Colonic mucosa (tissue), 4 donors: ENCODE results near the gene MAP3K7. TPM values are rescaled to one million over a fixed set of nuclear protein-coding genes. Genes with fewer than 3 reads are reported as not detected.
"Not testable (repeated sequence)": the region's sequence is repeated elsewhere in the genome, so short reads cannot be mapped to it uniquely, and the experiment has no call there.

ENCODE experiments used
- DNase-seq: peaks from one replicate; pipeline ENCODE4 v3.0.0-alpha.2; 2020
- H3K27ac ChIP-seq: fragments of 200-600 bp; one replicate; pipeline ENCODE4 v1.8.0; 2021
- H3K27me3 ChIP-seq: fragments of 200-600 bp; one replicate; pipeline ENCODE4 v1.8.0; 2021
- H3K36me3 ChIP-seq: fragments of 200-600 bp; one replicate; pipeline ENCODE4 v1.8.0; 2021
- H3K4me1 ChIP-seq: fragments of 200-600 bp; one replicate; pipeline ENCODE4 v1.8.0; 2021; ENCODE audit warnings: mild to moderate bottlenecking
- H3K4me3 ChIP-seq: fragments of 200-600 bp; one replicate; pipeline ENCODE4 v1.8.0; 2021
- H3K9ac ChIP-seq, 2 donors: one replicate each; pipeline ENCODE4 v1.7.0; 2013; ENCODE audit warnings: control low read depth in 2 of 2, low read depth in 2 of 2, low read length in 2 of 2
- H3K9me3 ChIP-seq: fragments of 200-600 bp; one replicate; pipeline ENCODE4 v1.8.0; 2021
- intact Hi-C: fragments of 100-400 bp; cut with DNase I; formaldehyde crosslinking; loops from one replicate; pipeline ENCODE4 v1.14.1; 2022
- total RNA-seq, 2 donors: library from RNA; stranded (reverse); fragmentation: NEBNext Ultra II Directional in 1 of 2; extraction: Animal tissue kit (Norgen Biotek cat#: 25700) in 1 of 2; gene quantifications; one replicate each; pipeline ENCODE4 v1.2.1, GENCODE V29; 2021
- TF ChIP-seq, protein P1 (sequence below): fragments of 200-600 bp; IDR thresholded peaks from one replicate; pipeline ENCODE4 v1.8.0; 2022; ENCODE audit warnings: antibody characterized with exemption, mild to moderate bottlenecking
- donor health status: healthy.
- donor health status: DM: no; HTN: no; CAD: no.
- donor health status: DM: no; HTN: no; CAD: no.

MAP3K7 gene
- total RNA-seq, 2 donors from 2014 or later = 18.2 to 19.4 TPM

DNA sequence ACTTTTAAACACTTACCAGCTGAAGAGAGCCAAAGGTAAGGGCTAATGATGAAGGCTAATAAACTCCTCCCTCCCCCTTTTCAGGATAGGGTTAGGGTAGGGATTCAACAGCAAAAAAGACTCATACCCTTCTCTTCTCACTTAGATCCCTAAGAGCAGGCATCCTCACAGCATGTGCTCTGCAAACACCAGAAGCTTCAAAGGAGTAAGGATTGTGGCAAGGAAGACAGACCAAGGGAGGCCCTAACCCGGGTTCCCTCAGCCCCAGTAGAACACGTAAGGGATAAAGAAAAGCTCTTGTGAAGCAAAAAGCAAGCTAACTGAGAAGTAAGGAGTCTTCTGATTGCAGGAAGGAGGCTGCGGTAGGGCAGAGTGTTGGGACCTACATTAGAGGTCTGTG, 11.6 kb downstream of the MAP3K7 start:
- no peak overlapping the region for H3K27ac ChIP-seq
- H3K4me1 ChIP-seq = no peaks in the 10 kb centered on the region
- intact Hi-C loops = no loop called here
- H3K4me3 ChIP-seq = no peak overlapping the region
- TF ChIP-seq, protein P1, sequence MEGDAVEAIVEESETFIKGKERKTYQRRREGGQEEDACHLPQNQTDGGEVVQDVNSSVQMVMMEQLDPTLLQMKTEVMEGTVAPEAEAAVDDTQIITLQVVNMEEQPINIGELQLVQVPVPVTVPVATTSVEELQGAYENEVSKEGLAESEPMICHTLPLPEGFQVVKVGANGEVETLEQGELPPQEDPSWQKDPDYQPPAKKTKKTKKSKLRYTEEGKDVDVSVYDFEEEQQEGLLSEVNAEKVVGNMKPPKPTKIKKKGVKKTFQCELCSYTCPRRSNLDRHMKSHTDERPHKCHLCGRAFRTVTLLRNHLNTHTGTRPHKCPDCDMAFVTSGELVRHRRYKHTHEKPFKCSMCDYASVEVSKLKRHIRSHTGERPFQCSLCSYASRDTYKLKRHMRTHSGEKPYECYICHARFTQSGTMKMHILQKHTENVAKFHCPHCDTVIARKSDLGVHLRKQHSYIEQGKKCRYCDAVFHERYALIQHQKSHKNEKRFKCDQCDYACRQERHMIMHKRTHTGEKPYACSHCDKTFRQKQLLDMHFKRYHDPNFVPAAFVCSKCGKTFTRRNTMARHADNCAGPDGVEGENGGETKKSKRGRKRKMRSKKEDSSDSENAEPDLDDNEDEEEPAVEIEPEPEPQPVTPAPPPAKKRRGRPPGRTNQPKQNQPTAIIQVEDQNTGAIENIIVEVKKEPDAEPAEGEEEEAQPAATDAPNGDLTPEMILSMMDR = no peak
- no peak overlapping the region for H3K9ac ChIP-seq
- no peaks in the 10 kb centered on the region for H3K27me3 ChIP-seq
- no peak for DNase-seq
- H3K36me3 ChIP-seq = no peaks in the 10 kb centered on the region
- no peaks in the 10 kb centered on the region for H3K9me3 ChIP-seq

DNA sequence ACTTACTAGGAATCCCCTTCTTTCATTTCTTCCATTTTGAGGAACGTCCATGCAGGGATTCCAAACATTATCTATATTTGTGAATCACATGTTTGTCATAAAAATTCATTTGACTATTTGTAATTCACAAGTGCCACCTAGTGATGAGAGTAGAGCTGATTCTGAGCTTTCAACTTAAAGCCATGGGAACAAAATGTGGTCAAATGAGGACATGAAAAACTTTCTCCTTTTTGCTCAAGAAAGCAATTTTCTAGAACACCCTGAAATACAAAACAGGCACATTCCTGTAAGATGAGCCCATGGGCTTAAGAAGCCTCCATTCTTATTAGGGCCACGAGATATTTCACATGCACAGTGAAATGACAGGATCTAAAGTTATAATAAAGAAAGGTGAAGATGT, 12.3 kb downstream of the MAP3K7 start:
- H3K4me3 ChIP-seq = no peak overlapping the region
- TF ChIP-seq, protein P1 = no peak
- no peaks in the 10 kb centered on the region for H3K4me1 ChIP-seq
- intact Hi-C loops = no loop called here
- DNase-seq = no peak
- no peak overlapping the region for H3K27ac ChIP-seq
- no peaks in the 10 kb centered on the region for H3K9me3 ChIP-seq
- H3K36me3 ChIP-seq = no peaks in the 10 kb centered on the region
- H3K9ac ChIP-seq = no peak overlapping the region
- no peaks in the 10 kb centered on the region for H3K27me3 ChIP-seq

DNA sequence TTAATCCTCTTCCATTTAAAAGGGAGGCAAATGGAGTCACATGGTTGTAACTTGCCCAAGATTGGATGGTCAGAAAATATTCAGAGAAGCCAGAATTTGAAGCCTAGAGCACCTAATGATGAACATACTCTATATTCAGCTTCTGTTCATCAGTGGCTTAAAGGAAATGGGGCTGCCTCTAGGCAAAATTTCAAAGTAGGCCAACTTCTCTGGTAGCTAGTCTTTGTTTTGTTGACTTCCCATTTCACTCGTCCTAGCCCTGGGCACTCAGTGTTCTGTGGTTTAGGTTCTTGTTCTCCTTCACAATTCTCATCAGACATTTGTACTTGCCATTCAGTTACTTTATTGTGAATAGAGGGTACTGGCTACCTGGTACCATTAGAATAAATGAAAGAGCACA, 13.2 kb downstream of the MAP3K7 start:
- no peaks in the 10 kb centered on the region for H3K27me3 ChIP-seq
- no peak for DNase-seq
- no peaks in the 10 kb centered on the region for H3K36me3 ChIP-seq
- H3K9ac ChIP-seq = no peak overlapping the region
- TF ChIP-seq, protein P1 = no peak
- H3K4me1 ChIP-seq = no peaks in the 10 kb centered on the region
- H3K27ac ChIP-seq = no peak overlapping the region
- H3K9me3 ChIP-seq = no peaks in the 10 kb centered on the region
- no peak overlapping the region for H3K4me3 ChIP-seq
- intact Hi-C loops = no loop called here

DNA sequence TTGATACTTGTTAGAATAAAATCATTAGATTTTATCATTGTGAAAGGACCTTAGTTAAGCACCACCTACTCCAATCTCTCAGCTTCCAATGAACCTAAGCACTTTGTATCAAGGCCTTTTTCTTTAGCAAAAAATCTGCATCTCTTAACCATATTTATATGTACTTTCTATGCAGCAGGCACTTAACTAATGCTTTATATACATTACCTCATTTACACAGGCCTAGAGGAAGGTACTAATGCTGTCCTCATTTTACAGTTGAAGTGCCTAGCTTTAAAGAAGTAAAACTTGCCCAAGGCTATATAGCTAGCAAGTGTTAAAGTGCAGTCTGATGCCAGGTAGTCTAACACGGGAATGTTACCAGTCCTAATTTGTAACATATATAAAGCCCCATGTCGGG, 14.0 kb downstream of the MAP3K7 start:
- Histone ChIP-seq H3K4me1 (no peaks in the 10 kb centered on the region), H3K36me3 (no peaks in the 10 kb centered on the region), H3K4me3 (no peak overlapping the region), H3K9me3 (no peaks in the 10 kb centered on the region), H3K27ac (no peak overlapping the region), H3K27me3 (no peaks in the 10 kb centered on the region), H3K9ac (no peak overlapping the region)
- TF ChIP-seq, protein P1 = no peak
- no peak for DNase-seq
- intact Hi-C loops = no loop called here

GRCh38 chr6:90569223-90569622, 17.6 kb downstream of the MAP3K7 start:
- Histone ChIP-seq H3K9me3 (no peaks in the 10 kb centered on the region), H3K4me1 (no peaks in the 10 kb centered on the region), H3K9ac (no peak overlapping the region), H3K36me3 (no peaks in the 10 kb centered on the region), H3K4me3 (no peak overlapping the region), H3K27me3 (no peaks in the 10 kb centered on the region), H3K27ac (no peak overlapping the region)
- TF ChIP-seq, protein P1 = no peak
- DNase-seq = no peak
- intact Hi-C loops = no loop called here

DNA sequence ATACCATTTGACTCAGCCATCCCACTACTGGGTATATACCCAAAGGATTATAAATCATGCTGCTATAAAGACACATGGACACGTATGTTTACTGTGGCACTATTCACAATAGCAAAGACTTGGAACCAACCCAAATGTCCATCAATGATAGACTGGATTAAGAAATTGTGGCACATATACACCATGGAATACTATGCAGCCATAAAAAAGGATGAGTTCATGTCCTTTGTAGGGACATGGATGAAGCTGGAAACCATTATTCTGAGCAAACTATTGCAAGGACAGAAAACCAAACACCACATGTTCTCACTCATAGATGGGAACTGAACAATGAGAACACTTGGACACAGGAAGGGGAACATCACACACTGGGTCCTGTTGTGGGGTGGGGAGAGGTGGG, 19.2 kb downstream of the MAP3K7 start:
- H3K4me1 ChIP-seq, DNase-seq, H3K9me3 ChIP-seq, H3K27me3 ChIP-seq, H3K27ac ChIP-seq, H3K36me3 ChIP-seq, H3K4me3 ChIP-seq, intact Hi-C loops, H3K9ac ChIP-seq: not testable (repeated sequence)

DNA sequence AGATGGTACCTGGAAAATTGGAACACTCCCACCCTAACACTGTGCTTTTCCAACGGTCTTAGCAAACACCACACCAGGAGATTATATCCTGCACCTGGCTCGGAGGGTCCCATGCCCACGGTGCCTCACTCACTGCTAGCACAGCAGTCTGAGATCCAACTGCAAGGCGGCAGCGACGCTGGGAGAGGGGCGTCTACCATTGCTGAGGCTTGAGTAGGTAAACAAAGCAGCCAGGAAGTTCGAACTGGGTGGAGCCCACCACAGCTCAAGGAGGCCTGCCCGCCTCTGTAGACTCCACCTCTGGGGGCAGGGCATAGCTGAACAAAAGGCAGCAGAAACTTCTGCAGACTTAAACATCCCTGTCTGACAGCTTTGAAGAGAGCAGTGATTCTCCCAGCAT, 24.5 kb downstream of the MAP3K7 start:
- H3K27ac ChIP-seq, H3K9me3 ChIP-seq, H3K4me3 ChIP-seq, DNase-seq, H3K27me3 ChIP-seq, H3K4me1 ChIP-seq, H3K36me3 ChIP-seq, H3K9ac ChIP-seq, intact Hi-C loops: not testable (repeated sequence)
